ENCODE data around the gene AMBP.

AMBP gene
- total RNA-seq = 0 to 0.06 (median 0) reads per million in 9 experiments

DNA sequence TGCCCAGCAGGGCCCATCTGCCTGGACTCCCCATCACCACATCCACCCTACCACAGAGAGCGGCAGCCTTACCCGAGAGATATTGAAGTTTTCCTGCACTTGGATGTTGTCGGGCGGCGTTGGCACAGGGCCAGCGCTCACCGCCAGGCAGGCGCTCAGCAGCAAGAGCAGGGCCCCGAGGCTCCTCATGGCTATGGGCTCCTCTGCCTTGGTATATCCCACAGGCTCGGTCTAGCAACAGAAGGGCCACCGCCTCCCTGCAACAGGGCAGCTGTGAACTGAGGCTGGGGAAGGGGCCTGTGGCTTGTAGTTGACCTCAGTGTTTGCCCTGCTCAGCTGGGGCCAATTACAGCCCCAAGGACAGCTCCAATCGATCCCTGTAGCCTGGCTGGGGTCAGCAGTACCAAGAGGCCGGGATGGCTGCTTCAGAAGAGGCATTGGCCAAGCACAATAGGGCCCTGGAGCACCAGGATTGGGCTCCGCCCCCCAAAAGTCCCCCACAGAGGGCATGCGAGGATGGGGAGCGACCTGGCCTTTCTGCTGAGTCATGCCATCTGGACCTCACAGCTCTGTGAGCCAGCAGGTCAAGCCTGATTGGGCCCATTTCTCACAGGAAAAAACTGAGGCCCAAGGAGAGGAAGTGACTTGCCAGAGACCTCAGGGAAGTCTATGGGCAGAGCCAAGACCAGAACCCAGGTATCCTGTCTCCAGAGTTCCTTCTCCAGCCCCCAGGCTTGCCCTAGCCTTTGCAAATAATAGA is at the start of gene AMBP:
TSS of gene AMBP (minus strand) at position 280 of the 760 bp plus-strand sequence. CDS start at position 189, 91 bp downstream.
- Mint-ChIP-seq H3K4me3 (no peak within 1 kb of the TSS), H3K27me3 (peaks cover 28 to 50% of the 10 kb centered on the region in 2 donors), H3K9me3 (no peaks in the 10 kb centered on the region), H3K4me1 (ENCODE audit: low read depth in 2 of 2) (peaks cover 0 to 1% of the 10 kb centered on the region in 2 donors), H3K27ac (no peak within 1 kb of the TSS), H3K36me3 (ENCODE audit: insufficient read depth) (no peaks in the 10 kb centered on the region)
- DNase-seq = no peak
- no peak for ATAC-seq (replicated peaks)

DNA sequence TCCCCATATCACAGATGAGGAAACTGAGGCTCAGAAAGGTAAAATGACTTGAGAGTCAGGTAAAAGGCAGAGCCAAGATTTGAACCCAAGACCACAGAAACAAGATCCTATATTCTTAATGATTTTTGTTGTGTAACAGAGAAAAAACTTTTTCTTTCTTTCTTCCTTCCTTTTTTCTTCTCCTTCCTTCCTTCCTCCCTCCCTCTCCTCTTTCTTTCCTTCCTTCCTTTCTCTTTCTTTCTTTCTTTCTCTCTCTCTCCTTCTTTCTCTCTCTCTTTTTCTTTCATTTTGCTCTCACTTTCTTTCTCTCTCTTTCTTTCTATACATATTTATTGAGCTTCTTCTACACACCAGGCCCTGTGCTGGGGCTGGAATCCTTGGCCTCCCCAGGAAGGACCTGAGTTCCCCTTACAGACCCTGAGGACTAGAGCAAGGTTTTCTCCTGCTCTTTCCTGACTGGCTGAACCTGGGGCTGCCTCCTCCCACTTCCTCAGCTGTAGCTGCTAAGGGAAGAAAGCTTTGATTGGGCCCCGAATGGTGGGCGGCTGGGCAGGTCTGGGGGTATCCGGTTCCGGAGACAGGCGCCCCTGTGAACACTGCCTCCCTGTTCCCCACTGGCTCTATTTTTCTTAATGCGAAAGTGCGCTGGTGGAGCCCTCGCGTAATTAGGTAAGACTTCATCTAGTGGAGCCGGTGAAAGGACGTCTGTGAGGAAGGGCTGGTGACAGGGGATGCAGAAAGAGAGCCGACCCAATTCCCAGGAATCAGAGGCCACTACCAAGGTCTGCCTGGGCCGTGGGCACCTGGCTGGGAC is 48.4 kb upstream of the AMBP start:
- no peak for ATAC-seq (replicated peaks)
- Mint-ChIP-seq H3K27ac (no peak overlapping the region), H3K4me1 (ENCODE audit: low read depth in 2 of 2) (no peaks in the 10 kb centered on the region), H3K4me3 (no peak overlapping the region), H3K36me3 (ENCODE audit: insufficient read depth) (no peaks in the 10 kb centered on the region), H3K9me3 (peaks cover 2 to 6% of the 10 kb centered on the region in 2 donors), H3K27me3 (peaks cover 53 to 54% of the 10 kb centered on the region in 2 donors)
- no peak for DNase-seq

DNA sequence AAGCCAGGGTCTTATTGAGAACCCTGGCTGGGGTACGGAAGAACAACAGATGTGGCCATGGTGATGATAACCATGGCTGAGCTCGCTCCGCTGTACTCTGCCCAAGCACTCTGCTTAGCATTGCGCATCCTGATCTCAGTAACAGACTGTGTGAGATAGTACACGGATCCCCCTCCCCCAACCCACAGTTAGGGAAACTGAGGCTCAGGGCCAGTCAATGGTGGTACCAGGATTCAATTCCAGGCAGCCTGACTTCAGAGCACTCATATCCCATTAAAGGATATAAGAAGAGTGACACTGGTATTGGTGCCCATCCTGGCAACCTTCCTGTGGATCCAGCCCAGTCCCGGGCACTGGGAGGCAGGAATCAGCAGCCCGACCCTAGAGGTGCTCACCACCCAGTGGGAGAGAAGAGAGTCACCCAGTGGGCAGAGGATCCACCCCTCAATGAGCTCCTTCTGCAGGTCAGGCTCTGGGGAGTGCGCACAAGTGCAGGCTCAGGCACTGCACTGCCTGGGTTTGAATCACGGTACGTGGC is 47.4 kb upstream of the AMBP start:
- no peaks in the 10 kb centered on the region for H3K36me3 Mint-ChIP-seq (ENCODE audit: insufficient read depth)
- no peak for ATAC-seq (replicated peaks)
- DNase-seq = no peak
- no peak overlapping the region for H3K4me3 Mint-ChIP-seq
- no peaks in the 10 kb centered on the region for H3K4me1 Mint-ChIP-seq (ENCODE audit: low read depth in 2 of 2)
- no peak overlapping the region for H3K27ac Mint-ChIP-seq
- H3K9me3 Mint-ChIP-seq = peaks cover 2 to 6% of the 10 kb centered on the region in 2 donors
- peaks cover 47 to 49% of the 10 kb centered on the region in 2 donors for H3K27me3 Mint-ChIP-seq

DNA sequence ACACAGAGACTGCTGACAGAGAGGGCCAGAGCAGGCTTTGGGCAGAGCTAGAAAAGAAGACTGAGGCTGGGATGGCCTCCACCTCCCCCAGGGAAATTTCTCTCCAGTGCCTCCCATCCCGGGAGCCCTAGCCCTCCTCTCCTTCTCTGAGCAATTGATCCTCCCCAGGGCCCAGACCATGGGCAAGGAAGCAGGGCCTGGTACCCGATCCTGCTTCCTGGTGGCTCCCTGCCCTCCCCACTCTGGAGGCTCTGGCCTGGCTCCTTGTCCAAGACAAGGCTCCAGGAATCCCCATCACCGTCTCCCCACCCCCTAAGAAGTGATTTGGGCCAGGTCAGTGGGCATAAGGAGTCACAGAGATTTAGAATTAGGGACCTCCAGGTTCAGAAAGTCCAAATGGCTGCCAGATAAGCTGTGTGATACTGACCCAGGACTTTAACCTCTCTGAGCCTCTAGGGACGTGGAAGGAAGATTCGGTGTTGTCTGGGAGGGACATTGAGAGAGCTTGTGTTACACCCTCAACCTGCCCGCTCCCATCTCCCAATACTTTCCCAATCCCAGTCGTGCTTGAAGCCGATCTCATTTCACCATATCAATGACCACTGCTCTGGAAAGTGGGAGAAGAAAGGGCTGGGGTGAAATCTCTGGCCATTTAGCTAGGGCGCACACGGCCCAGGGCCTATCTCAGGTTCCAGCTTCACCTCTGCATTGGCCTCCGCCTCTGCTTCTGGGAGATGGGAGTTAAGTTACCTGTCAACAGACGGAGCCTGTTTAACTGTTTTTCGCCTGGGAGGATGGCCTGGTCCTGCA is 46.8 kb upstream of the AMBP start:
- no peaks in the 10 kb centered on the region for H3K4me1 Mint-ChIP-seq (ENCODE audit: low read depth in 2 of 2)
- no peak overlapping the region for H3K27ac Mint-ChIP-seq
- H3K4me3 Mint-ChIP-seq = no peak overlapping the region
- H3K36me3 Mint-ChIP-seq (ENCODE audit: insufficient read depth) = no peaks in the 10 kb centered on the region
- peaks cover 40 to 44% of the 10 kb centered on the region in 2 donors for H3K27me3 Mint-ChIP-seq
- no peak for ATAC-seq (replicated peaks)
- no peak for DNase-seq
- peaks cover 2 to 6% of the 10 kb centered on the region in 2 donors for H3K9me3 Mint-ChIP-seq

DNA sequence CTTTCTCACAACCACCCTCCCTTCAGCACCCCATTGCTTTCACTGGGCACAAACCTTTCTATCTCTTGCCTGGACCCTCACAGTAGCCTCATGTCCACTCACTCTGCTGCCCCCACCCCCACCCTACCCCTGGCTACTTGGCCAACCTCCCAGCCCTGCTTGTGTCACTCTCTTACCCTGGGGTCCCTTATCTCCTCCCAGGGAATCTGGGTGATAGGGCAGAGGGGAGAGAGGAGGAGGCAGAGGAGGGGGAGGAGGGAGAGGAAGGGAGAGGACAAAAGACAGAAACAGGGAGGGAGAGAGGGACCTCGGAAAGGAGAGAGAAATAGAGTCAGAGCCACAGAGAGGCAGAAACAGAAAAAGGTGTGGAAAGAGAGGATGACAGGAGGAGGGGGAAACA is 46.0 kb upstream of the AMBP start:
- H3K4me3 Mint-ChIP-seq = no peak overlapping the region
- H3K27ac Mint-ChIP-seq = no peak overlapping the region

DNA sequence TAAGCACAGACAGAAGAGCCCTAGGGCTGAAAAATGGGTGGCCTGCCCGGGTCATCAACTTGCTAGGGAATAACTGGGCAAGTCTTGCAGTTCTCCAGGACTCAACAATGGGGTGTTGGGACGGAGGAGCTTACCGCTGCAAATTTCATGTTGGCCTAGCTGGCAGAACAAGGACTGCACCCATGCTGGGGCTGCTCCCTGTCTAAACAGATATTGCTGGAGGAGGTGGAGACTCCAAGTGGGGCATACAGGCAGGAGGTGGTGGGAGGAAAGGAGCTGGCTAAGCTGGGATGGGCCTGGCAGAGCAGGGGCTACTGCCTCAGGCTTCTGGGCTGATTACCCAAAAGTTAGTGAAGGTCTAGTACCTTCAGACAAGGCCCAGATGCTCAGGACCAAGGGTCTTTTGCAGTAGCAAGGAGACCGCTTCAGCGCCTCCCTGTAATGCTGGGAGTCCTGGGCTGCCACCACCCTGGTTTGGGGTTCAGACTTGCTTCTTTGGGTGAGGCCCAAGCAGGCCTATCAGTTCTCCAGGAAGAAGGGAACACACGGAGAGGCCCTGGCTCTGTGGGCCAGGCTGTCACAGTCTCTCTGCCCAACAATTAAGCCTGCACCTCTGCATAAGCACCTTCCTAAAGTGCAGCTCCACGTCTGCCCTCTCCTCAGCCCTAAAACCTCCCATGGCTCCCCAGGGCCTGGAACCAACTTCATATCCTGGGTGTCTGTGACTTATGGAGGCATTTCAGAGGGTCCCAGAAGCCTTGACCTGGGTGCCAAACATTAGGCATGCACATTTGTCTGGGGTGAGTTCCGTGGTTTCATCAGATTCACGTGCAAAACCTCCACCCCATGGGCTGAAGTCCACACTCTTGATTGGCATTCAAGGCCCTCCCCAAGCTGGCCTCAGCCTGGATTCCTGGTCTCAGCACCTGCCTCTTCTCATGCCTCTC is 45.2 kb upstream of the AMBP start:
- Mint-ChIP-seq H3K9me3 (peaks cover 2 to 6% of the 10 kb centered on the region in 2 donors), H3K27ac (no peak overlapping the region), H3K27me3 (peaks cover 35 to 37% of the 10 kb centered on the region in 2 donors), H3K36me3 (ENCODE audit: insufficient read depth) (no peaks in the 10 kb centered on the region), H3K4me1 (ENCODE audit: low read depth in 2 of 2) (no peaks in the 10 kb centered on the region), H3K4me3 (no peak overlapping the region)
- DNase-seq (no peak), ATAC-seq (replicated peaks) (no peak)

More for the DNA sequence above, 46.0 kb upstream of the AMBP start:
- H3K27me3 Mint-ChIP-seq = peaks cover 35 to 38% of the 10 kb centered on the region in 2 donors
- ATAC-seq (replicated peaks) = no peak
- DNase-seq = no peak
- H3K4me1 Mint-ChIP-seq (ENCODE audit: low read depth in 2 of 2) = no peaks in the 10 kb centered on the region
- H3K9me3 Mint-ChIP-seq = peaks cover 2 to 6% of the 10 kb centered on the region in 2 donors
- no peaks in the 10 kb centered on the region for H3K36me3 Mint-ChIP-seq (ENCODE audit: insufficient read depth)

DNA sequence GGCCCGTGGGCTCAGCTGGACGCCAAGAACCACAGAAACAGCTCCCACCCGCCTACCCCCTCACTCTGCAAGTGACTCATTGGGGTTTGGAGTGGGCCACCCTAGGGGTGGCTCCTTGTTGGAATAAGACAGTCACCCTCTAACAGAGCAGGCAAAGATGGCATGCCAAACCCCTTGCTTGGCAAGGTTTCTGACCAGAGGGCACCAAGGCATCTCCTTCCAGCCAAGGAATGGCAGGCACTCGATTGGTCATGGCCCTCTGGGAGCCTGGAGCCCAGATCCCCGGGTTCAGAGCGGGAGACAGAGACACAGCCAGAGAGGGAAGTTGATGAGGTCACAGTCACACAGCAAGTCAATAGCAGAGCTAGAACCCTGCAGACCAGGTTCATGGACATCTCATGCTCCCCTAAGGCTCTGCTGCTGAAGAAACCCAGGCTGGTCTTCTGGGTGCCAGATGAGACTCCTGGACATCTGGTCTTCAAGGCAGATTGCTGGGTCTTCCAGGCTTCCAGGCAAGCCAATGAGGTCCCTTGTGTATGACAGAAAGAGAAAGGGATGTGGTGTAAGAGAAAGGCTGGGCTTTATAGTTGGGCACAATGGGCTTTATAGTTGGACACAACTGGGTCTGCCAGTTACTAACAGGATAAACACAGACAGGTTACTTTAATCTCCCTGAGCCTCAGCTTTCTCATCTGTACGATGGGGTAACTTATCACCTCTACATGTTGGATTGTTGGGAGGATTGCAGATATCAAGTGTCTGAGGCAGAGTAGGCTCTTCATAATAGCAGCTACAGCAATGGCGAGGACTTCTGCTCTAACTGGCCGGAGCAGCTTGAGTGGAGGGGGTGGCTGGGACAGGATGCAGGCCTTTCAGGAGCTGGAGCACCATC is 44.3 kb upstream of the AMBP start:
- H3K27ac Mint-ChIP-seq = no peak overlapping the region
- H3K4me3 Mint-ChIP-seq = no peak overlapping the region
- peaks cover 2 to 4% of the 10 kb centered on the region in 2 donors for H3K9me3 Mint-ChIP-seq
- no peak for ATAC-seq (replicated peaks)
- H3K27me3 Mint-ChIP-seq = peaks cover 35 to 37% of the 10 kb centered on the region in 2 donors
- no peaks in the 10 kb centered on the region for H3K36me3 Mint-ChIP-seq (ENCODE audit: insufficient read depth)
- DNase-seq = no peak
- no peaks in the 10 kb centered on the region for H3K4me1 Mint-ChIP-seq (ENCODE audit: low read depth in 2 of 2)

DNA sequence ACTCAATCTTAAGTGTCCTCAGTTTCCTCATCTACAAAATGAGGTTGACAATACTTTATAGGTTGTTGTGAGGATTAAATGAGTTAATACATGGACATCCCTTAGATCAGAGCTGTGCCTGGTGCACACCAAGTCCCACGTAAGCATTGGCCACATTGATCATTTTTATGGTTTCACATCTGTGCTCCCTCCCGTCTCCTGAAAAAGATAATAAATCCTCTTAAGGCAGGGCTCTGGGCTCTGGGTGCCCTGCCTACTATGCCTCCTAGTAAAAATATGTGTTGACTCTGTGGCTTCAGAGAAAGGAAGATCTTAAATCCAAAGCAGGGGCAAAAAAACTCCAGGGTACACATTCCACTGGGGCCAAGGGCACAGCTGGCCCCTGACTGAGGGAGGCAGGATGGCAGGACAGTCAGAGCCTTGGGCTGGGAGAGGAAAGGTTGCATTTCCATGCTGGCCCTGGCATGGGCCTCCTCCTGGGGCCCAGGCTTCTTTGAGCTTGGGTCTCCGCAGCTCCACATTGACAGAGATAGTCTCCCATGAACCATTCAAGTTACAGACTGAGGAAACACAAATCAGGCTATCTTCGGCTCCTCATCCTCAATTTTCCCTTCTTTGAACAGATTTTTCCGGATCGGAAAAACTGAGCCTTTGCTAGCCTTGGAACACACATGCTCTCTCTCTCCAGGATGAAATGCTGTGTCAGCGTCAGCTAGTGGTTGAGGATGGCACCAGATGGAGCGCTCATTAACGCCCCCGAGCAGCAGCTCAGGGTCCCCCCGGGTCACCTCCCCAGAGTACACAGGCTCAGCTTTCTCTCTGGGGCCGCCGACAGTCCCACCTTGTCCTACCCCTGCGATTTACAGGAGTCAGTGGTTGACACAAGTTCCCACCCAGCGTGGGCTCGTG is 43.4 kb upstream of the AMBP start:
- no peaks in the 10 kb centered on the region for H3K4me1 Mint-ChIP-seq (ENCODE audit: low read depth in 2 of 2)
- H3K4me3 Mint-ChIP-seq = no peak overlapping the region
- no peak for ATAC-seq (replicated peaks)
- H3K36me3 Mint-ChIP-seq (ENCODE audit: insufficient read depth) = no peaks in the 10 kb centered on the region
- no peak overlapping the region for H3K27ac Mint-ChIP-seq
- no peaks in the 10 kb centered on the region for H3K9me3 Mint-ChIP-seq
- H3K27me3 Mint-ChIP-seq = peaks cover 31 to 36% of the 10 kb centered on the region in 2 donors
- DNase-seq = no peak

DNA sequence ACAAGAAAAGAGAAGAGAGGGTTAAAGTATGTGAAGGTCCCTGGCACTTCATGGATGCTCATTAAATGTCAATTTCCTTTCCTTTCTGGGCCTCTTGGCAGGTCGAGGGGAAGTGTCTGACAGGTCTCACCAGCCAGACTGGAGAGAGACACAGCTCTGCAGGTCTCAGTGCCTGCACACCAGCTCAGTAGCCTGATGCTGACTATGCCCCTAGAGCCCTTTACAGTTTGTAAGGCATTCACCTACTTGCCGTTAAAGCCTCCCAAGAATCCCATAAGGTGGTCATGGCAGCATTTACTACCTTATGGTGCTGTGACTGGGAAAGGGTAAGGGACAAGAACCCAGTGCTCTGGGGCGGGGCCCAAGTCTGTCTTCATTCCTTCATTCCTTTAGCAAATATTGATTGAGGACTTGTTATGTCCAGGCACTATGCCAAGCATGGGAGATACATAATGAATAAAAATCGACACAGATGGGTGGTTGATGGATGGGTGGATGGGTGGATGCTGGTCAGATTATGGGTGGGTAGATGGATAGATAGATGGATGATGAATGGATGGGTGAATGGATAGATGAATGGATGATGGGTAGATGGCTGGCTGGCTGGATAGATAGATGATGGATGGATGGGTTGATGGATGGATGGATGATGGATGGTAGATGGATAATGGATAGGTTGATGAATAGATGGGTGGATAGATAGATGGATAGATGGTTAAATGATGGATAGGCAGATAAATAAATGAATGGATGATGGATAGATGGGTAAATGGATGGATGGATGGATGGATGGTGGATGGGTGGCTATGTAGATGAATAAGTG is 42.3 kb upstream of the AMBP start:
- ATAC-seq (replicated peaks) = no peak
- Mint-ChIP-seq H3K4me1 (ENCODE audit: low read depth in 2 of 2) (no peaks in the 10 kb centered on the region), H3K9me3 (no peaks in the 10 kb centered on the region), H3K27me3 (peaks cover 25 to 39% of the 10 kb centered on the region in 2 donors), H3K4me3 (no peak overlapping the region), H3K36me3 (ENCODE audit: insufficient read depth) (no peaks in the 10 kb centered on the region), H3K27ac (no peak overlapping the region)
- no peak for DNase-seq

All from effector memory CD8-positive, alpha-beta T cell (primary cell).